ENCODE measurements around the gene LFNG.

The LFNG gene

GRCh38 chr7:2483494-2483893 lies 36.1 kb upstream of the LFNG start:
- Histone ChIP-seq H3K27me3 (ENCODE audit: control insufficient read depth in 2 of 2, insufficient read depth in 2 of 2, low read length in 2 of 2) (peaks cover 0 to 4% of the 10 kb centered on the region in 2 donors), H3K36me3 (ENCODE audit: control insufficient read depth in 2 of 2, insufficient read depth in 2 of 2, low read length in 2 of 2) (no peaks in the 10 kb centered on the region), H3K4me1 (ENCODE audit: control insufficient read depth in 2 of 2, insufficient read depth in 2 of 2, low read length in 2 of 2) (peaks cover 5 to 8% of the 10 kb centered on the region in 2 donors), H3K9me3 (ENCODE audit: control insufficient read depth in 2 of 2, low read length in 2 of 2) (peaks cover 3 to 5% of the 10 kb centered on the region in 2 donors), H3K4me3 (ENCODE audit: low read length in 2 of 2) (no peak overlapping the region), H3K9ac (ENCODE audit: low read depth in 1 of 2, low read length in 2 of 2) (no peak overlapping the region), H3K27ac (ENCODE audit: low read depth in 2 of 2, low read length in 2 of 2) (no peak overlapping the region)

GRCh38 chr7:2484868-2485267 lies 34.7 kb upstream of the LFNG start:
- no peaks in the 10 kb centered on the region for H3K27me3 ChIP-seq (ENCODE audit: control insufficient read depth in 2 of 2, insufficient read depth in 2 of 2, low read length in 2 of 2)

GRCh38 chr7:2487586-2488271 lies 31.8 kb upstream of the LFNG start:
- H3K4me3 ChIP-seq (ENCODE audit: low read length in 2 of 2) = no peak overlapping the region

More at GRCh38 chr7:2484868-2485267, 34.7 kb upstream of the LFNG start:
- no peak overlapping the region for H3K4me3 ChIP-seq (ENCODE audit: low read length in 2 of 2)
- H3K4me1 ChIP-seq (ENCODE audit: control insufficient read depth in 2 of 2, insufficient read depth in 2 of 2, low read length in 2 of 2) = no peaks in the 10 kb centered on the region
- H3K27ac ChIP-seq (ENCODE audit: low read depth in 2 of 2, low read length in 2 of 2) = no peak overlapping the region
- peaks cover 3 to 5% of the 10 kb centered on the region in 2 donors for H3K9me3 ChIP-seq (ENCODE audit: control insufficient read depth in 2 of 2, low read length in 2 of 2)
- no peak overlapping the region for H3K9ac ChIP-seq (ENCODE audit: low read depth in 1 of 2, low read length in 2 of 2)
- H3K36me3 ChIP-seq (ENCODE audit: control insufficient read depth in 2 of 2, insufficient read depth in 2 of 2, low read length in 2 of 2) = no peaks in the 10 kb centered on the region

DNA sequence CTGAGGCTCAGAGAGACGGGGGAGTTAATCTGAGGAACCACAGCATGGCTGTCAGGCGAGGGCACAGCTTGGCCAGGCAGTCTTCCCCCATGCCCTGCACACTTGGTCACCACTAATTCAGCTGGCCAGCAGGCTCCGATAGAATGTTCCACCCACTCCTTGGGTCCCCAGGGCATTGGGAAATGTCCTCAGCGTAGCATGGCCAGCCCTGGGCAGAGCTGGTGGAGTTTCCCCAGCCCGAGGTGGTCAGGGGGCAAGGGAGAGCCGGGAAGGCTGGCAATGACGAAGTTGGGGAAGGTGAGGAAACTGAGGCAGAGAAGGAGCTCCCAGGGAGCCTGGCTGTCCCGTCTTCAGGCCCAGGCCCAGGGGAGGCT lies 31.3 kb upstream of the LFNG start:
- no peaks in the 10 kb centered on the region for H3K9me3 ChIP-seq (ENCODE audit: control insufficient read depth in 2 of 2, low read length in 2 of 2)
- no peak overlapping the region for H3K9ac ChIP-seq (ENCODE audit: low read depth in 1 of 2, low read length in 2 of 2)
- H3K4me1 ChIP-seq (ENCODE audit: control insufficient read depth in 2 of 2, insufficient read depth in 2 of 2, low read length in 2 of 2) = peaks cover 2 to 6% of the 10 kb centered on the region in 2 donors
- peaks cover 0 to 2% of the 10 kb centered on the region in 2 donors for H3K27me3 ChIP-seq (ENCODE audit: control insufficient read depth in 2 of 2, insufficient read depth in 2 of 2, low read length in 2 of 2)
- no peaks in the 10 kb centered on the region for H3K36me3 ChIP-seq (ENCODE audit: control insufficient read depth in 2 of 2, insufficient read depth in 2 of 2, low read length in 2 of 2)
- no peak overlapping the region for H3K4me3 ChIP-seq (ENCODE audit: low read length in 2 of 2)
- H3K27ac ChIP-seq (ENCODE audit: low read depth in 2 of 2, low read length in 2 of 2) = no peak overlapping the region

More at GRCh38 chr7:2487586-2488271, 31.8 kb upstream of the LFNG start:
- Histone ChIP-seq H3K36me3 (ENCODE audit: control insufficient read depth in 2 of 2, insufficient read depth in 2 of 2, low read length in 2 of 2) (no peaks in the 10 kb centered on the region), H3K9ac (ENCODE audit: low read depth in 1 of 2, low read length in 2 of 2) (no peak overlapping the region), H3K27ac (ENCODE audit: low read depth in 2 of 2, low read length in 2 of 2) (no peak overlapping the region), H3K4me1 (ENCODE audit: control insufficient read depth in 2 of 2, insufficient read depth in 2 of 2, low read length in 2 of 2) (peaks cover 0 to under 1% of the 10 kb centered on the region in 2 donors), H3K9me3 (ENCODE audit: control insufficient read depth in 2 of 2, low read length in 2 of 2) (peaks cover 3% of the 10 kb centered on the region in 2 donors), H3K27me3 (ENCODE audit: control insufficient read depth in 2 of 2, insufficient read depth in 2 of 2, low read length in 2 of 2) (no peaks in the 10 kb centered on the region)

DNA sequence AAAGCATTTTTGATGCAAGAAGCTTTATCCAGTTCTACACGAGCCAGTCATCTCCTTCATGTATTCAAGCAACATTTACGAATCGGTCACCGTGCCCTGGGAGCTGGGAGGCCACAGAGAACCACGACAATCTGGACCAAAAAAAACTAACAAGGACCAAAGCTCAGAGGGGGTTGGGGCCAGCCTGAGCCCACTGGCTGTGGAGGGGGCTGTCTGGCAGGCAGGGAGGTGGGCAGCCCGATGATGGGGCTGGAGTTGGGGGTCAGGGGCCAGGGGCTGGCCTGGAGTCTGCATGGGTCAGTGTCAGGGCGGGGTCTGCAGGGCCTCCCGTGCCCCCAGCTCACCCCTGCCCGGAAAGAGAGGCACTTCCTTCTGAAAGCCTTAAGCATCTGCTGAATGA lies 30.9 kb upstream of the LFNG start:
- Histone ChIP-seq H3K27ac (ENCODE audit: low read depth in 2 of 2, low read length in 2 of 2) (no peak overlapping the region), H3K36me3 (ENCODE audit: control insufficient read depth in 2 of 2, insufficient read depth in 2 of 2, low read length in 2 of 2) (no peaks in the 10 kb centered on the region), H3K4me3 (ENCODE audit: low read length in 2 of 2) (no peak overlapping the region), H3K9me3 (ENCODE audit: control insufficient read depth in 2 of 2, low read length in 2 of 2) (no peaks in the 10 kb centered on the region), H3K4me1 (ENCODE audit: control insufficient read depth in 2 of 2, insufficient read depth in 2 of 2, low read length in 2 of 2) (peaks cover 4 to 10% of the 10 kb centered on the region in 2 donors), H3K9ac (ENCODE audit: low read depth in 1 of 2, low read length in 2 of 2) (no peak overlapping the region), H3K27me3 (ENCODE audit: control insufficient read depth in 2 of 2, insufficient read depth in 2 of 2, low read length in 2 of 2) (peaks cover 0 to 2% of the 10 kb centered on the region in 2 donors)

DNA sequence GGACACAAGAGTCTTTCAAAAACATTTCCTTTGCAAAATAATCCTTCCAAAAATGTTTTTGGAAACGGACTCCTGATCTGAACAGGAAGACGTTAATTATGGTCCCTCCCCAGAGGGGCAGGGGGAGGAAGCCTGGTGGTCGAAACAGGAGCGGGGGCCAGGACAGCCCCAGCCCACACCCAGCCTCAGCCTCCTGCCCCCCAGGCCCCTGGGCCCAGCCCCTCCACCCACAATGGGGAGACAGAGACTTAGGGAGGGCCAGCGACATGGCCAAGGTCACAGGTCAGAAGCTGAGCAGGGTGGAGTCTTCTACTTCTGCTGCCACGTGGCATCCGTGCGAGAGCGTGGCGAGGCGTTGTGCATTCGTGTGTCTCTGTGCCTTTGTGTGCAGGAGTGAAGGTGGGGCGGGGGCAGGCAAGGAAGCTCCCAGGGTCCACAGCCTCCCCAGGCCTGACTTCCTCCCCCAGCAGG lies 29.4 kb upstream of the LFNG start:
- Histone ChIP-seq H3K9me3 (ENCODE audit: control insufficient read depth in 2 of 2, low read length in 2 of 2) (no peaks in the 10 kb centered on the region), H3K4me3 (ENCODE audit: low read length in 2 of 2) (no peak overlapping the region), H3K4me1 (ENCODE audit: control insufficient read depth in 2 of 2, insufficient read depth in 2 of 2, low read length in 2 of 2) (peaks cover 10 to 22% of the 10 kb centered on the region in 2 donors), H3K36me3 (ENCODE audit: control insufficient read depth in 2 of 2, insufficient read depth in 2 of 2, low read length in 2 of 2) (no peaks in the 10 kb centered on the region), H3K9ac (ENCODE audit: low read depth in 1 of 2, low read length in 2 of 2) (no peak overlapping the region), H3K27me3 (ENCODE audit: control insufficient read depth in 2 of 2, insufficient read depth in 2 of 2, low read length in 2 of 2) (peaks cover 0 to 2% of the 10 kb centered on the region in 2 donors), H3K27ac (ENCODE audit: low read depth in 2 of 2, low read length in 2 of 2) (no peak overlapping the region)

DNA sequence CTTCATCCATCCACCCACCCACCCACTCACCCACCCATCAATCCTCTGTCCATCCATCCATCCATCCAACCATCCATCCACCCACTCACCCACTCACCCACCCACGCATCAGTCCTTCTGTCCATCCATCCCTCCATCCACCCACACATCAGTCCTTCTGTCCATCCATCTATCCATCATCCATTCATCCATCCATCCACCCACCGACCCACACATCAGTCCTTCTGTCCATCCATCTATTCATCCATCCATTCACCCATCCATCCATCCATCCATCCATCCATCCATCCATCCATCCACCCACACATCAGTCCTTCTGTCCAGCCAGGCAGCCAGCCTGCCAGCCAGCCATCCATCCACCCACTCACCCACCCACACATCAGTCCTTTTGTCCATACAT lies 27.5 kb upstream of the LFNG start:
- Histone ChIP-seq H3K27ac (ENCODE audit: low read depth in 2 of 2, low read length in 2 of 2) (no peak overlapping the region), H3K9ac (ENCODE audit: low read depth in 1 of 2, low read length in 2 of 2) (no peak overlapping the region), H3K4me1 (ENCODE audit: control insufficient read depth in 2 of 2, insufficient read depth in 2 of 2, low read length in 2 of 2) (peaks cover 10 to 24% of the 10 kb centered on the region in 2 donors), H3K27me3 (ENCODE audit: control insufficient read depth in 2 of 2, insufficient read depth in 2 of 2, low read length in 2 of 2) (peaks cover under 1 to 2% of the 10 kb centered on the region in 2 donors), H3K9me3 (ENCODE audit: control insufficient read depth in 2 of 2, low read length in 2 of 2) (no peaks in the 10 kb centered on the region), H3K36me3 (ENCODE audit: control insufficient read depth in 2 of 2, insufficient read depth in 2 of 2, low read length in 2 of 2) (no peaks in the 10 kb centered on the region), H3K4me3 (ENCODE audit: low read length in 2 of 2) (no peak overlapping the region)

DNA sequence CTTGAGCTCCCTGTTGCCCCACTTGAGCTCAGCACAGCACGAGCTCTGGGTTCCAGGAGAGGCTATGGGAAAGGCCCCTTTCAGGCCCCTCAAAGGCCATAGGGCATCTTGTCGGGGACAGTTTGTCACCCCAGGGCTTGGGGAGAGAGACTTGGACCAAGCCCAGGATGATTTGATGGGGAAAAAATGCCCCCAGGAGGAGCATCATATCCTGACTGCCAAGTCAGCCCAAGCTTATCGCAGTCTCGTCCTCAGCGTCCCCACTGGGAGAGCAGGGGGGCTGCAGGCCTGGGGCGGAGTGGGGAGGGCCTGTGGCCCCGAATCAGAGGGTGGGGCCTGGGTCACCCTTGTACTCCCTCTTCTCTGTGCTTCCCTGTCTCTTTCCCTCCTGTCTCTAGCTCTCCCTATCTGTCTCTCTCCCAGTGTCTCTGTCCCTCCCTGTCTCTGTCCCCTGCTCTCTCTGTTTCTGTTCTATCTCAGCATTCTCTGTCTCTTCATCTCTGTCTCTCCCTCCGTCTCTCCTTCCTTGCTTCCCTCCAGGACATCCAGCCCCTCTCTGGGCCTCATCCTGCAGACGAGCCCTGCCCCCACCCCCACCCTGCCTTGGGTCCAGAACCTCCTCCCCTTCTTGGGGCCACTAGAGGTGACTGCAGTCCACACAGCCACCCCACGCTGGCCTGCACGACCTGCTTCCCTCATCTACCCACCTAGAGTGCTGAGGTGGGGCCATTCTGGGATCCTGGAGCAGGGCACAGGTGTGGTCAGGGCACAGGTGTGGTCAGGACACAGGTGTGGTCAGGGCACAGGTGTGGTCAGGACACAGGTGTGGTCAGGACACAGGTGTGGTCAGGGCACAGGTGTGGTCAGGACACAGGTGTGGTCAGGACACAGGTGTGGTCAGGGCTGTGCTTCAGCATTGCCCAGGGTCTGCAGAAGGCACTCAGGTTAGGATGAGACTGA lies 26.1 kb upstream of the LFNG start:
- no peak overlapping the region for H3K4me3 ChIP-seq (ENCODE audit: low read length in 2 of 2)
- peaks cover 2 to 3% of the 10 kb centered on the region in 2 donors for H3K27me3 ChIP-seq (ENCODE audit: control insufficient read depth in 2 of 2, insufficient read depth in 2 of 2, low read length in 2 of 2)
- peak overlapping the region in 1 of 2 donors; percentile 57 for H3K27ac ChIP-seq (ENCODE audit: low read depth in 2 of 2, low read length in 2 of 2)
- H3K9me3 ChIP-seq (ENCODE audit: control insufficient read depth in 2 of 2, low read length in 2 of 2) = no peaks in the 10 kb centered on the region
- peaks cover 10 to 24% of the 10 kb centered on the region in 2 donors for H3K4me1 ChIP-seq (ENCODE audit: control insufficient read depth in 2 of 2, insufficient read depth in 2 of 2, low read length in 2 of 2)
- peak overlapping the region in 1 of 2 donors; percentile 5 for H3K9ac ChIP-seq (ENCODE audit: low read depth in 1 of 2, low read length in 2 of 2)
- no peaks in the 10 kb centered on the region for H3K36me3 ChIP-seq (ENCODE audit: control insufficient read depth in 2 of 2, insufficient read depth in 2 of 2, low read length in 2 of 2)

DNA sequence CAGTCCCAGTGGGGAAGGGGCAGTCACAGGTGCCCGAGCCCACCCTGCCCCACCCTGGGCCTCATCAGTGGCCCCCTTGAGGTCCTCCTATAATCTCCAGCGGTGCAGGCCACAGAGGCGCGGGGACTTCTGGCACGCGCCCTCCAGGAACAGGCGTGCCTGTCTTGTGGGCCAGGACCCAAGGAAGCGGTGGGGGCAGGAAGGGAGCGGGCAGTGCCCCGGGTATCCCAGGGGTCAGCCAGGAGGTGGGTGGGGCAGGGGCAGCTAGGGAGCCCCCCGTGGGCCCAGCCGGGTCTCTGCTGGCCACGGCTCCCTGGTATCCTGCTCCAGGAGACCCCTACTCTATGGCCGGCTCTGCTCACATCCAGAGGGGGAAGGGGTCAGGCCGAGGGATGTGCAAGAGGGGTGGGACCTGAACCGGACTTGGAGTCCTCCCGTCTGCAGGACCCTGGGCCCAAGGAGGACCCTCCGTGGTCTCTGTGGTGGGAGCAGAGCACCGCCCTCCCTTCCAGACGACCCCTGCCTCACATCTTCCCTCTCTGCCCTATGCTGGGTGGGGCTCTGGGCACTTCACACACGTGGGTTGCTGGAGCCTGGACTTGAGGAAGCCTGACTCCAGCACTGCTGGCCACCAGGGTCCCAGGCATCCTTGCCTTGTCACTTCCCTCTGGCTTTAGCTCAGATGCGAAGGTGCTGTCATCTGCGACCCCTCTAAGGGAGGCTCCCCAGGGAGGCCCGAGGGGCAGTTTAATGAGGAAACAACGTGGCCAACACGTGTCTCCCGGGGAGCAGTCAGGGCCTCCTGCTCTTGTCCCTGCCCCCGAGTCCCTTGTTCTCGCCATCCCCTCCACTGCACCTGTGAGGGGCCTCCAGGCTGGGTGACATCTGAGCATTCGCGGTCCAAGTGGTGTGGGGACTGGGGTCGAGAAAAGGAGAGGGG lies 25.1 kb upstream of the LFNG start:
- Histone ChIP-seq H3K9ac (ENCODE audit: low read depth in 1 of 2, low read length in 2 of 2) (no peak overlapping the region), H3K27ac (ENCODE audit: low read depth in 2 of 2, low read length in 2 of 2) (peak overlapping the region in 1 of 2 donors; percentile 57), H3K4me1 (ENCODE audit: control insufficient read depth in 2 of 2, insufficient read depth in 2 of 2, low read length in 2 of 2) (peaks cover 10 to 24% of the 10 kb centered on the region in 2 donors), H3K4me3 (ENCODE audit: low read length in 2 of 2) (no peak overlapping the region), H3K9me3 (ENCODE audit: control insufficient read depth in 2 of 2, low read length in 2 of 2) (no peaks in the 10 kb centered on the region), H3K27me3 (ENCODE audit: control insufficient read depth in 2 of 2, insufficient read depth in 2 of 2, low read length in 2 of 2) (peaks cover 2 to 3% of the 10 kb centered on the region in 2 donors), H3K36me3 (ENCODE audit: control insufficient read depth in 2 of 2, insufficient read depth in 2 of 2, low read length in 2 of 2) (no peaks in the 10 kb centered on the region)
